Measurements from ENCODE around the gene AXL. TPM values are rescaled to one million over a fixed set of nuclear protein-coding genes. Genes with fewer than 3 reads are reported as not detected.
A peak's percentile ranks its signal among the peaks of the same experiment; 100 is the strongest.

AXL gene
- total and polyA plus RNA-seq, 9 of the 15 experiments (the other 6 are each of a cell fraction or from before 2014, with no cell fraction given): 0.80 to 6.6 (median 1.6) TPM

GRCh38 chr19:41225238-41226052 is 6.4 kb downstream of the AXL start (continued):
- TF ChIP-seq FOXA3 (CRISPR knock-in tag; conservative IDR thresholded peaks at IDR 0.05 in 1 of 2, IDR thresholded peaks at IDR 0.05 in 1 of 2) (no peak), EP300 (IDR thresholded peaks at IDR 0.05; ENCODE audit: low read length) (peak; percentile 32; the same call in 1 of the 2 replicates), PHF8 (IDR thresholded peaks at IDR 0.05; ENCODE audit: borderline replicate concordance, low read length) (no peak), EGR1 (conservative IDR thresholded peaks at IDR 0.05) (no peak), CXXC5 (CRISPR knock-in tag; IDR thresholded peaks at IDR 0.05) (no peak), BCOR (IDR thresholded peaks at IDR 0.05) (peak; percentile 47), DACH1 (IDR thresholded peaks at IDR 0.05; ENCODE audit: partially characterized antibody) (peak; percentile 83), RBM15 (IDR thresholded peaks at IDR 0.05; ENCODE audit: insufficient read depth, low read length) (no peak), HDAC3 (IDR thresholded peaks at IDR 0.05; ENCODE audit: borderline replicate concordance, partially characterized antibody) (no peak), NCOA2 (IDR thresholded peaks at IDR 0.05; ENCODE audit: partially characterized antibody in 2 of 2) (no peak), SRF (CRISPR knock-in tag; IDR thresholded peaks at IDR 0.05) (no peak), ZBTB1 (CRISPR knock-in tag; IDR thresholded peaks at IDR 0.05; ENCODE audit: borderline replicate concordance, low read depth) (no peak), ILK (tag; IDR thresholded peaks at IDR 0.05; ENCODE audit: borderline replicate concordance, low read depth) (no peak), KAT8 (IDR thresholded peaks at IDR 0.05; ENCODE audit: low read depth) (no peak), NR3C1 (CRISPR knock-in tag; IDR thresholded peaks at IDR 0.05) (no peak), ZSCAN29 (IDR thresholded peaks at IDR 0.05) (no peak), ZNF12 (CRISPR knock-in tag; IDR thresholded peaks at IDR 0.05) (no peak), ZNF311 (CRISPR knock-in tag; IDR thresholded peaks at IDR 0.05) (peak; percentile 73; the same call in 1 of the 2 replicates), CREBBP (IDR thresholded peaks at IDR 0.05; ENCODE audit: low read depth, low read length) (no peak), MECOM (CRISPR knock-in tag; IDR thresholded peaks at IDR 0.05) (no peak), ZSCAN32 (CRISPR knock-in tag; IDR thresholded peaks at IDR 0.05) (no peak)
- TF ChIP-seq, protein P1, sequence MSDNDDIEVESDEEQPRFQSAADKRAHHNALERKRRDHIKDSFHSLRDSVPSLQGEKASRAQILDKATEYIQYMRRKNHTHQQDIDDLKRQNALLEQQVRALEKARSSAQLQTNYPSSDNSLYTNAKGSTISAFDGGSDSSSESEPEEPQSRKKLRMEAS (CRISPR knock-in tag; IDR thresholded peaks at IDR 0.05): peak; percentile 18; the same call in 1 of the 2 replicates
- TF ChIP-seq, protein P2, sequence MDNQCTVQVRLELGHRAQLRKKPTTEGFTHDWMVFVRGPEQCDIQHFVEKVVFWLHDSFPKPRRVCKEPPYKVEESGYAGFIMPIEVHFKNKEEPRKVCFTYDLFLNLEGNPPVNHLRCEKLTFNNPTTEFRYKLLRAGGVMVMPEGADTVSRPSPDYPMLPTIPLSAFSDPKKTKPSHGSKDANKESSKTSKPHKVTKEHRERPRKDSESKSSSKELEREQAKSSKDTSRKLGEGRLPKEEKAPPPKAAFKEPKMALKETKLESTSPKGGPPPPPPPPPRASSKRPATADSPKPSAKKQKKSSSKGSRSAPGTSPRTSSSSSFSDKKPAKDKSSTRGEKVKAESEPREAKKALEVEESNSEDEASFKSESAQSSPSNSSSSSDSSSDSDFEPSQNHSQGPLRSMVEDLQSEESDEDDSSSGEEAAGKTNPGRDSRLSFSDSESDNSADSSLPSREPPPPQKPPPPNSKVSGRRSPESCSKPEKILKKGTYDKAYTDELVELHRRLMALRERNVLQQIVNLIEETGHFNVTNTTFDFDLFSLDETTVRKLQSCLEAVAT (IDR thresholded peaks at IDR 0.05): peak; percentile 7 to 27; a peak in 1 of 4 replicates
- TF ChIP-seq, protein P3, sequence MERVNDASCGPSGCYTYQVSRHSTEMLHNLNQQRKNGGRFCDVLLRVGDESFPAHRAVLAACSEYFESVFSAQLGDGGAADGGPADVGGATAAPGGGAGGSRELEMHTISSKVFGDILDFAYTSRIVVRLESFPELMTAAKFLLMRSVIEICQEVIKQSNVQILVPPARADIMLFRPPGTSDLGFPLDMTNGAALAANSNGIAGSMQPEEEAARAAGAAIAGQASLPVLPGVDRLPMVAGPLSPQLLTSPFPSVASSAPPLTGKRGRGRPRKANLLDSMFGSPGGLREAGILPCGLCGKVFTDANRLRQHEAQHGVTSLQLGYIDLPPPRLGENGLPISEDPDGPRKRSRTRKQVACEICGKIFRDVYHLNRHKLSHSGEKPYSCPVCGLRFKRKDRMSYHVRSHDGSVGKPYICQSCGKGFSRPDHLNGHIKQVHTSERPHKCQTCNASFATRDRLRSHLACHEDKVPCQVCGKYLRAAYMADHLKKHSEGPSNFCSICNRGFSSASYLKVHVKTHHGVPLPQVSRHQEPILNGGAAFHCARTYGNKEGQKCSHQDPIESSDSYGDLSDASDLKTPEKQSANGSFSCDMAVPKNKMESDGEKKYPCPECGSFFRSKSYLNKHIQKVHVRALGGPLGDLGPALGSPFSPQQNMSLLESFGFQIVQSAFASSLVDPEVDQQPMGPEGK (CRISPR knock-in tag; IDR thresholded peaks at IDR 0.05; ENCODE audit: borderline replicate concordance): no peak
